ENCODE results near the gene MFF.

DNA sequence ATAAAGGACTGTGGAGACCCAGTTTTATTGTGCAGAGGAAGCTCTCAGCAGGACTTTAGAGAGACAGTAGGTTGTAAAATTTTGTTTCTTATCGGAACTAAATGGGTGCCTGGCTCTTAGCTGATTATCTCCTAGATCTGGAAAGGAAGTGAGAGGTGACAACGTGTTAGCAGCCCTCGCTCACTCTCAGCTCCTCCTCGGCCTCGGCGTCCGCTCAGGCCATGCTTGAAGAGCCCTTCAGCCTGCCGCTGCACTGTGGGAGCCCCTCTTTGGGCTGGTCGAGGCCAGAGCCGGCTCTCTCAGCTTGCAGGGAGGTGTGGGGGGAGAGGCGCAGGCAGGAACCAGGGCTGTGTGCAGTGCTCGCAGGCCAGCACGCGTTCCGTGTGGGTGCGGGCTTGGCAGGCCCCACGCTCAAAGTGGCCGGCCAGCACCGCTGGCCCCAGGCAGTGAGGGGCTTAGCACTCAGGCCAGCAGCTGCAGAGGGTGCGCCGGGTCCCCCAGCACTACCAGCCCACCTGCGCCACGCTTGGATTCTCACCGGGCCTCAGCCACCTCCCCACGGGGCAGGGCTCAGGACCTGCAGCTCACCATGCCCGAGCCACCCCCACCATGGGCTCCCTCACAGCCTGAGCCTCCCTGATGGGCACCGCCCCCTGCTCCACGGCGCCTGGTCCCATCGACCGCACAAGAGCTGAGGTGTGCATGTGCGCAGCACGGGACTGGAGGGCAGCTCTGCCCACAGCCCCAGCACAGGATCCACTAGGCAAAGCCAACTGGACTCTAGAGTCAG, 4.6 kb upstream of the MFF start:
- TF ChIP-seq ZNF354C (tag by site-specific recombination; IDR thresholded peaks at IDR 0.05; ENCODE audit: borderline replicate concordance, low read depth) (no peak), CTCF (tag by site-specific recombination; IDR thresholded peaks at IDR 0.05) (no peak), ZNF645 (tag by site-specific recombination; IDR thresholded peaks at IDR 0.05) (no peak), ZNF404 (tag by site-specific recombination; IDR thresholded peaks at IDR 0.05) (no peak), ZNF707 (tag by site-specific recombination; IDR thresholded peaks at IDR 0.05) (no peak), ZNF670 (tag by site-specific recombination; IDR thresholded peaks at IDR 0.05; ENCODE audit: low read depth) (no peak), ZNF837 (tag by site-specific recombination; IDR thresholded peaks at IDR 0.05) (no peak), REST (tag by site-specific recombination; IDR thresholded peaks at IDR 0.05) (no peak), ZBTB7A (tag by site-specific recombination; IDR thresholded peaks at IDR 0.05; ENCODE audit: low read depth) (no peak), GLI2 (tag by site-specific recombination; IDR thresholded peaks at IDR 0.05; ENCODE audit: borderline replicate concordance, low read depth) (no peak), ZXDB (tag by site-specific recombination; IDR thresholded peaks at IDR 0.05) (no peak), ZNF426 (tag by site-specific recombination; IDR thresholded peaks at IDR 0.05) (no peak), ZNF26 (tag by site-specific recombination; IDR thresholded peaks at IDR 0.05) (no peak), ZNF514 (tag by site-specific recombination; IDR thresholded peaks at IDR 0.05) (no peak)

Measured in HEK293 (cell line).